HepG2 (cell line): ENCODE measurements around the gene ANTKMT.

Experiments
- HINFP ChIP-seq: sonication (generic); formaldehyde crosslinking; IDR thresholded peaks from 2 replicates; pipeline ENCODE4 v1.4.0; 2020; ENCODE audit warnings: low read depth, mild to moderate bottlenecking, missing genetic modification reagents
- NR0B2 ChIP-seq: sonication (generic); formaldehyde crosslinking; IDR thresholded peaks from 2 replicates; pipeline ENCODE4 v1.4.0; 2020; ENCODE audit warnings: mild to moderate bottlenecking, missing genetic modification reagents
- NR2C2 ChIP-seq: sonication (generic); formaldehyde crosslinking; IDR thresholded peaks from 2 replicates; pipeline ENCODE4 v1.4.0; 2020; ENCODE audit warnings: missing genetic modification reagents, mild to moderate bottlenecking, moderate library complexity, borderline replicate concordance
- REST ChIP-seq, 2 experiments: IDR thresholded peaks; 2 replicates each; pipeline ENCODE4 v1.6.1; 2011 to 2012; ENCODE audit warnings: low read length in 2 of 2, borderline replicate concordance in 1 of 2, low read depth in 1 of 2, mild to moderate bottlenecking in 1 of 2, moderate library complexity in 1 of 2
- ZBTB21 ChIP-seq: sonication (generic); formaldehyde crosslinking; IDR thresholded peaks from 2 replicates; pipeline ENCODE4 v1.4.0; 2020; ENCODE audit warnings: missing genetic modification reagents

GRCh38 chr16:749010-749409, 28.1 kb downstream of the ANTKMT start:
- TF ChIP-seq ZBTB21 (CRISPR knock-in tag): no peak
- TF ChIP-seq NR0B2 (CRISPR knock-in tag): no peak
- no peak for TF ChIP-seq REST (IDR thresholded peaks at IDR 0.05; ENCODE audit: borderline replicate concordance in 1 of 2, low read depth in 1 of 2, low read length in 2 of 2)
- no peak for TF ChIP-seq HINFP (CRISPR knock-in tag)
- no peak for TF ChIP-seq NR2C2
